ENCODE data around the gene CNNM2.
"Not testable (repeated sequence)": the region's sequence is repeated elsewhere in the genome, so short reads cannot be mapped to it uniquely, and the experiment has no call there.

CNNM2 gene

DNA sequence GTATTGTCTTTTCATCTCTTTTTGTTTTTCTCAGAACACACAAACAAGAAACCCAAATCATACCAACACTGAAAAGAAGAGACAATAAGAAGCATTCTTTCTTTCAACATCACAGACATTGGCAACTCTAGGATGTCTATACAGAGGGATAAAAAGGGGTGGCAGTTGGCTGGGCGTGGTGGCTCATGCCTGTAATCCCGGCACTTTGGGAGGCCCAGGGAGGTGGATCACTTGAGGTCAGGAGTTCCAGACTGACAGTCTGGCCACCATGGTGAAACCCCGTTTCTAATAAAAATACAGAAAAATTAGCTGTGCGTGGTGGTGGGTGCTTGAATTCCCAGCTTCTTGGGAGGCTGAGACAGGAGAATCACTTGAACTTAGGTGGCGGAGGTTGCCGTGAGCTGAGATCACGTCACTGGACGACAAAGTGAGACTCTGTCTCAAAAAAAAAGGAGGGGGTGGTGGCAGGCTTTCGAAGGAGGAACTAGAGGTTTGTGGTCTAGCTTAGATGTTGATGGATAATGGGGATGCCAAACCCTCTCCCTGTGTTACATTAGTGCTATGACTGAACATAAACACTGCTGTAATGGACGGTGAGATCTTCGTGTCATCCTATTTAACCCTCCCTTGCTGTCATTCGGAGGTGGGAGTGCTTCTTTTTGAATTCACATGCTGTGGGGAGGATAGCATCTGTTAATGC, 9.4 kb downstream of the CNNM2 start:
- no peak for DNase-seq

DNA sequence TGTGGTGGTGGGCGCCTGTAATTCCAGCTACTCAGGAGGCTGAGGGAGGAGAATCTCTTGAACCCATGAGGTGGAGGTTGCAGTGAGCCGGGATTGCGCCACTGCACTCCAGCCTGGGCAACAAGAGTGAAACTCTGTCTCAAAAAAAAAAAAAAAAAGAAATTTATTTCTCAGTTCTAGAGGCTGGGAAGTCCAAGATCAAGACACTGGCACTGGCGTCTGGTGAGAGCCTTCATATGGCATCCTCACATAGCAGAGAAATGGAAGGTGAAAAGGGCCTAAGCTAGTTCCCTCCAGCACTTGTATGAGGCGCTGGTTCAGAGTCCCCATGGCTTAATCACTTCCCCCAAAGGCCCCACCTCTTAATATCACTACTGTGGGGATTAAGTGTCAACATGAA, 10.3 kb downstream of the CNNM2 start:
- DNase-seq: not testable (repeated sequence)

DNA sequence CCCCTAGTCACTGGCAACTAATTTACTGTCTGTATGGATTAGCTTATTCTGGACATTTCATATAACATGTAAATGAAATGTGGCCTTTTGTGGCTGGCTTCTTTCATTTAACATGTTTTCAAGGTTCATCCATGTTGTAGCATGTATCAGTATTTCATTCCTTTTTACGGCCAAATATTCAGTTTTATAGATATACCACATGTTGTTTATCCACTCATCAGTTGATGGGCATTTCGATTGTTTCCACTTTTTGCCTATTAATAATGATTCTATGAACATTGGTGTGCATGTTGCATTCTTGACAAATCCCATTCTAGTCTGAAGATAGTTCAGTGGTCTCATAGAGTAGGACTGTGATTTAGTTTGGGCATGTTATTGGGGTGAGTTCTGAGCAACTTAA, 12.6 kb downstream of the CNNM2 start:
- no peak for DNase-seq

DNA sequence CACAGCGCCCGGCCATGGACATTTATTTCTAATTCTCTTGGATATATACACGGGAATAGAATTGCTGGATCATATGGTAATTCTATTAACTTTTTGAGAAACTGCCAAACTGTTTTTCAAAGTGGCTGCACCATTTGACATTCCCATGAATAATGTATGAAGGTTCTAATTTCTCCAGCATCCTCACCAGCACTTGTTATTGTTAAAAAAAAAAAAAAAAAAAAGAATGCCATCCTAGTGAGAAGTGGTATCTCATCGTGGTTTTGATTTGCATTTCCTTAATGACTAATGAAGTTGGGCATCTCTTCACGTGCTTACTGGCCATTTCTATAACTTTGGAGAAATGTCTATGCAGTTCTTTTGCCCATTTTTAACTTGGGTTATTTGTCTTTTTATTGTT, 13.5 kb downstream of the CNNM2 start:
- DNase-seq: no peak

DNA sequence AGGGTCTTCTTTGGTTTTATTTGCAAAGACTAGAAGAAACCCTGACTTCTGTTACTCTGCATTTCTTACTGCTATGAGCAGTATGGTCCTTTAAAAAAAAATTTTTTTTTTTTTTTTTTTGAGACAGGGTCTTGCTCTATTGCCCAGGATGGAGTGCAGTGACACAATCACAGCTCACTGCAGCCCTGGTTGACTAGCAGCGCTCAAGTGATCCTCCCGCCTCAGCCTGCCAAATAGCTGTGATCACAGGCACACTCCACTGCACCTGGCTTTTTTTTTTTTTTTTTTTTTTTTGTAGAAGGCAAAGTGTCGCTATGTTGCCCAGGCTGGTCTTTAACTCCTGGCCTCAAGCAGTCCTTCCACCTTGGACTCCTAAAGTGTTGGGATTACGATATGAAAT, 17.4 kb downstream of the CNNM2 start:
- no peak for DNase-seq

DNA sequence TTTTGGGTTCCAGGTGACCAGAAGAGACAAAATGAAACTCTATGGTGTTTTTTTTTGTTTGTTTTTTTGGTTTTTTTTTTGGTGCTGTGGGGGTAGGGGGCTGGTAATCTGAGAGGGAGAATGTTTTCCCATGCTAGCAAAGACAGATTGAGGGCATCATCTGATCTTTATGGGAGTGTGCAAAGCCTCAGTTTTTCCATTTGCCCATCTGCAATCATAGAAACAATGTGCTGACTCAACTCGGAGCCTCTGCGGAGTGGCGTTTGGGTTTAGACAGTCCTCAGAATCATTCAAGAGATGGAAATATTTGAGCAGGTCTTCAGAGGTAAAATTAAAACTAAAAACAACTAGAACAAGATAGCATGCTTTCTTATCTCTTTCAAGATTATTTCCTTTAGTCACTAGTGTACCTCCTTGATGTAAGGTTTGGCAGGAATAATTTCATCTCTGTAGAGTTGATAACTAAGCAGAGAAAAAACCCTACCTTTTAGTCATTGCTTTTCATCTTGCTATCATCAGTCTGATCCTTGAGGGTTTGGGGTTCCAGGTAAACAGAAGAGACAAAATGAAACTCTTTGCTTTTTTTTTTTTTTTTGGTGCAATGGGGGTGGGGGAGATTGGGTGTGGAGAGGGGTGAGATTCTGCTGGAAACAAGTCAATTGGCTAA, 18.0 kb downstream of the CNNM2 start:
- no peak for DNase-seq

DNA sequence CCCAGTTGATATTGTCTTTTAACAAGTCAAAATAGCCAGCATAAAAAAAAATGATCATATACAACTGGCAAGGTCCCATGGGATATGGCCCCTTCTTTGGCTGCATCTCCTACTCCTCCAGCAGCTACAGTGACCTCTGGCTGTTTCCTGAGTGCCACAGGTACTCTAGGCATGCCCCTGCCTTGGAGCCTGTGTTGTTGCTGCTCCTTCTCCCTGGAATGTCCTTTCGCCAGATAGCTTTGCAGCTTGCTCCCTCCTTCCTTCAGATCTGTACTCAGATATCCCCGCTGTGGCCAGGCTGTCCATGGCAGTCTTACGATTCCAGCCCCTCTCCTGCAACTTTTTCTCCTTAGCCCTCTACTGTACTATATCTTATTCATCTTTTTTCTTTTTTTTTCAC, 23.3 kb downstream of the CNNM2 start:
- DNase-seq: no peak

DNA sequence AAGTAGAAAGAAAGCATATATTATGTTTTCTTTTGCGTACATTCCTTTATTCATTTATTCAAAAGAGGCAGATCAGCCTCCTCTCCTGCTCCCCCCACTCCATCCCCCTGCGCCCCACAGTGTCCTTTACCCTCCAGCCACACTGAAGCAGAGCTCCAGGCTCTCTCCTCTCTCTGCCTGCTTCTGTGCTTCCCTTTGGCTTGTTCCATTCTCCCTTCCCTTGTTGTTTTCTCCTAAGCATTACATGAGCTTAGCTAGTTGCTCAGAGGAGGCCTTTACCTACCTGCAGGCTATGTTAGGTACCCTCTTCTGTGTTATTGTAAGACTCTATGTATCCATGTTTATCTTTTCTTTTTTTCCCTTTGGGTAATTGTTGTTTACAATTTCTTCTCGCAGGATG, 27.4 kb downstream of the CNNM2 start:
- no peak for DNase-seq

DNA sequence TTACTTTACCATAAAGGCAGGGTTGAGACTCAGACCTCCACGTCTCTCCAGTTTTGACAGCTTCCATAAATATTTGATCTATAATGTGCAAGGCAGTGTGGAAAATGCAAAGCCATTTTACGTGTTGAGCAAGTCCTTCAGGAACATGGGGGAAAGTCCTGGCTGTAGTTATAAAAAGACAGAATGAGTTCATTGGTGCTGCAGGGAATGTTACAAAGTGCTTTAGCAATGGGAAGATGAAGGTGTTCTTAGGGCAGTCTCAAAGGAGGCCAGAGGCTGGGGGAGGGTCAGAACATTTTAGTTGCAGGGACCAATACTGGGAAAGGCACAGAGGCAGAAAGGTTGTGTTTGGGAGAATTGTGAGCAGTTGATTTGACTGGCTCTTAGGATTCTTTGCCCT, 27.9 kb downstream of the CNNM2 start:
- no peak for DNase-seq

DNA sequence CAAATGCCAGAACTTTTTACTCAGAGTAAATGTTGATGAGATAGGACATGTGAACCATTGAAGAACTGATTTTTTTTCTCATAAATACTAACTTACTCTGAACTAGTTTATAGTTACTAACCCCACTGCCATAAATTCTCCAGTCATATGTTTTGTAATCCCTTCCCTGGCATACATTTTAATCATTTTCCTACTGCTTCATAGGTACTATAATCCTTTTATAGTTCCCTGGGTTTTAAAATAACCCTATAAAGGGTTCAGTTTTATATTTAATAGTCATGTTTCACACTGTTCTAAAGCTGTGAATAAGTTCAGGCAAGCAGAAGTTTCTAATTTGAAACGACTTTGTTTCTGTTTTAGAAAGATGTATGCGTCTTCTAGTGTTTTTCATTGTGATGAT, 28.9 kb downstream of the CNNM2 start:
- no peak for DNase-seq

DNA sequence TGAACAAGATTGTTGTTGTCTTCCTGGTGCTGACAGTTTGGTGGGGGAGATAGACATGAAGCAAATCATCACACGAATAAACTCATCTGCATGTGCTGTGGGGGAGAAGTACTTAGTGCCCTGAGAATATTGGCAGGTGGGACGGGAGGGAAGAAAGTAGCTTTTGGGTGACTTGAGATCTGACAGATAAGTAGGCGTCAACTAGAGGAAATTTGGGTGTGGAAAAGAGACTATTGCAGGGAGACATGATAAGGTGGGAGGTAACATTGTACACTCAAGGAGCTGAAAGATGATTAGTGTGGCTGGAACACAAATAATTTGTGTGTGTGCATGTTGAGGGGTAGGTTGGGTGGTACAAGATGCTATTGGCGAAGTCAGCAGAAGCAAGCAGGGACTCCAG, 30.1 kb downstream of the CNNM2 start:
- DNase-seq: no peak

DNA sequence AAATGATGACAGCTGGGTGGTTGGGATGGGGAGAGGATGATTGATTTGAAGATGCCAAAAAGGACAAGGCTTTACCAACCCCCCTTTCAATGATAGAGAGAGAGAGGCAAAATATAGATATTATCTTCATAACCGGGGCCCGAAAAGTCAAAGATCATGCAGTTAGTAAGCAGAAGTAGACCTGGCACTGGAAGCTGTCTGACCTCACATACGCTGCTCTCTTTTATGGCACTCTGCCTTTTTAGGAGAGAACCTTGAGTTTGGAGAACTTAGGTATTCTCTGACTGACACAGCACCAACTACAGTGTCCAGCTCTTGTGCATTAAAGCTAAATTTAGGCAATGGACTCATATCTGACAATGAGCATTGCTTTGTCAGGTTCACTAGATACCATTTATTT, 30.7 kb downstream of the CNNM2 start:
- no peak for DNase-seq

DNA sequence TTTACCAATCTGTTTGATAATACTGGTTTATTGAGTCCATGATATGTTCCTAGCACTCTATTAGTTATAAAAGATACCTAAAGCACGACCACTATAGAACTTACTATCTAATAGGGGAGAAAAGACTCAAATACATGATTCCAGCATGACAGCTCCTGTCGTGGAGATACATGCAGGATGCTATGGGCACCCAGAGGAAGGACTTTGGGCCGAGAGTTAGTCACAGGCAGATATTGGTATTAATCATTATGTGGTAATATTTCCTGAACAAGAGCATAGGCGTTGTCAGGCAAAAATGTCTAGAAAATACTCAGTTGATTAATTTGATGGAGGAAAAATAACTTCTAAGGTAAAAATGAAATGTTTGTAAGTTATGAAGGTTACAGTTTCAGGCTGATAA, 31.8 kb downstream of the CNNM2 start:
- no peak for DNase-seq

DNA sequence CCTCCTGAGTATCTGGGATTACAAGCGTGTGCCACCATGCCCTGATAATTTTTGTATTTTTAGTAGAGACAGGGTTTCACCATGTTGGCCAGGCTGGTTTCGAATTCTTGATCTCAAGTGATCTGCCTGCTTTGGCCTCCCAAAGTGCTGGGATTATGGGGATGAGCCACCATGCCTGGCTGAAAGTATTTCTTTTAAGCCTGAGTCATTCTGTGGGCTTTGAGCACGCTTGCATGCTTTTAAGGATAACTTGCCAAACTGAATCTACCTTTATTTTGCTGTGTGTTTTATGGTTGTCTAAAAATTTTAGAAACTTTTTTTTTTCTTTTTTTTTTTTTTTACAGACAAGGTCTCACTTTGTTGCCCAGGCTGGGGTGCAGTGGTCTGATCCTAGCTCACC, 33.2 kb downstream of the CNNM2 start:
- DNase-seq: no peak

DNA sequence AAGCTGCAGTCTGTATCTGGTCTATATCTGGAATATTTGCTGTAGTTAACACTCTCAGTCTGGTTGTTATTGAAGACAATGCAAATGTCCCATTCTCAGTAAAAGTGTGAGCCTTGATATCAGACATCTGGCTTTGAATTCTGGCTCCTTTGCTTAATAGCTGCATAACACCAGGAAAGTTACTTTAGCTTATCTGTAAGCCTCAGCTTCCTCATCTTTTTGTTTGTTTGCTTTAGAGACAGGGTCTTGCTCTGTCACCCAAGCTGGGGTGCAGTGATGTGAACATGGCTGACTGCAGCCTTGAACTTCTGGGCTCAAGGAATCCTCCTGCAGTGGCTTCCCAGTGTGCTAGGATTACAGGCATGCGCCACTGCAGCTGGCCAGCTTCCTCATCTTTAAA, 41.3 kb downstream of the CNNM2 start:
- no peak for DNase-seq

DNA sequence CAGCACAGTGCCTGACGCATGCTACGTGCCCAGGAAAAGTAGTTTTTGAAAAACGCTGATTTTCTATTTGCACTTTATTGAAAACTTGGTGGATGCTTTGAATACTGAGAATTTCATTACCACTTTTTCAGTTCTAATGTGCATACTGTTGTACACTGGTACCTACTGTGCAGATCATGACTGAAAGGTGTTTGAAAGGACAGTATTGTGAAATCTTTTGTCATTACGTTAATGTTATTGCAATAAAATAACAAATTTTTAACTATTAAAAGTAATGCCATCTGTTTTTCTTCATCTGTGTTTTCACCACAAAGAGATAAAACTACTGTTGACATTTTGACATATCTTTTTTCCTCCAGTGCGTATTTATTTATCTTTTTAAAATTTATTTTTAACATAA, 42.1 kb downstream of the CNNM2 start:
- DNase-seq: no peak

DNA sequence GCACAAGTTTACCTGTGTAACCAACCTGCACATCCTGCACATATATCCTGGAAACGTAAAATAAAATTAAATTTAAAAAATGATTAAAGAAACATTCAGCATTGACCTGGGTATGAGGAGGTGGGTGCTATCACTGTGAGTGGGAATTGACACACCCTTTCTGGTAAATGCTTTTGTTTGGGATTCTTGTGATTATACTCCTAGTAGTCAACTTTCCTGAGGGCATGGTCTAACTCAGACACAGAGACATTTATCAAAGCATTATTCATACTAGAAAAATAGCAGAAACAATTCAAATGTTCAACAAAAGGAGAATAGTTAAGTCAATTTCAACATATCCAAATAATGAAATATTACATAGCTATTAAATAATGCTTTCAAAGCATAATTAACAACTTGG, 44.2 kb downstream of the CNNM2 start:
- no peak for DNase-seq

DNA sequence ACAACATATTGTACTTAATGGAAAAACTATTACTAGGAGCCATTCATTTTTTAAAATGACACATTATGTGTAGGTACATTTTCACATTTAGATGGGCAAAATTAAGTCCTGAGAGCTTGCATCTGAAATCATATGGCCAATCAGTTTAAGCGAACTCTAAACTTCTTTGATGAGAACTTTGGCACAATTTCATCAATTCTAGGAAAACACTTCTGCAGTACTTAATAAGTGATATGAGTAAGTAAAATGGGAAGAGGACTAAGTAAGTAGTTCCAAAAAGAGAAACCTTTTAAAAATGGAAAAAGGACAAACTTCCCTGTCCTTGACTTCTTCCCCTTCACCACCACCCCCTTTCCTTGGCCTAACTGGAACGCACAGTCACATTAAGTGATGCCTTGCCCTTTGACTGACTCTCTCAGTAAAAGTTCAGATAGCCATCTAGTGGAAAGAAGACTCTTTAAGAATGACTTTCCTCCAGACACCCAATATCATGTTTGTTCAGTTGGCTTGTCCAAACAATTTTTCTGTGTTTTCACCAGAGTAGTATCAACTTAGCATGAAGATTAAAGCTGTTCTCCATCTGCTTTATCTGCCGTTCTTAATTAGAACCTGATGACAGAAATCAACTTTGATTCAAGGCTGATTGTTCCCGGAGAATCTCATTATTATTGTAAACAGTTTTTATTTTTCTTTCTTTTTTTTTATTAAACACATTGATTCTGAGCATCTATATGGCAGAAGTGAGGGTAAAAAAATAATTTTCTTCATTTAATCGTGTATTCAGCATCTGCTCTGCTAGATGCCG, 45.1 kb downstream of the CNNM2 start:
- no peak for DNase-seq

DNA sequence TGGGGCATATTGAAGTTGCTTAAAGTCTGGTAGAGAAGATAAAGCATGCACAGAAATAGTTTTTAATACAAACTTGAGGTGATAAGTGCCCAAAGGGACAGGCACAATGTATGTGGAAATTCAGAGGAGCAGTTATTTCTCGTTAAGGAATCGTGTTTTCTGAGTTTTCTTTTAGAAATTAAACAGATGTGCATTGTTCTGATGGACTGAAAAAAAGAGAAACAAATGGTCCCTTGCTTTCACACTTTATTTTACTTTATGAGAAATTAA, 45.6 kb downstream of the CNNM2 start:
- DNase-seq: no peak

DNA sequence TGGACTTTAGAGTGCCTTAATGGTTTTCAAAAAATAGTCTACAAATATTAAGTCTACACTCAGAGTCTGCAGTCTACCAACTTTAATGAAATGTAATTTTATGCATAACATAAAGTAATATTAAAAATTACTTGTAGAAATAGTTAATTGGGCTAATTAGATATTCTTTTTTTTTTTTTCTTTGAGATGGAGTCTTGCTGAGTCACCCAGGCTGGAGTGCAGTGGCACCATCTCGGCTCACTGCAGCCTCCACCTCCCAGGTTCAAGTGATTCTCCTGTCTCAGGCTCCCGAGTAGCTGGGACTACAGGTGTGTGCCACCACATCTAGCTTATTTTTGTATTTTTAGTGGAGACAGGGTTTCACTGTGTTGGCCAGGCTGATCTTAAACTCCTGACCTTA, 46.0 kb downstream of the CNNM2 start:
- DNase-seq: not testable (repeated sequence)

DNA sequence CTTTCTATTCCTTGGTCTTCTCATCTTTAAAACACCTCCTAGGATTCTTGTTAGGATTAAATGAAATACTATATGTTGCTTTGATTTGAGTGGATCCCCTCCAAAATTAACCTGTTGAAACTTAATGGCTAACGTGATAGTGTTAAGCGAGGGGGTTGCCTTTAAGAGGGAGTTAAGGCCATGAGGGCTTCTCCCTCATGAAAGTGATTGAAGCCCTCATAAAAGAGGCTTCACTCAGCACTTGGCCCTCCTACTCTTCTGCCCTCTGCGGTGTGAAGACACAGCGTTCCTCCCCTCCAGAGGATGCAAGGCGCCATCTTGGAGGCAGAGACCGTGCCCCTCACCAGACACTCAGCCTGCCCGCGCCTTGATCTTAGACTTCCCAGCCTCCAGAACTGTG, 46.6 kb downstream of the CNNM2 start:
- no peak for DNase-seq

DNA sequence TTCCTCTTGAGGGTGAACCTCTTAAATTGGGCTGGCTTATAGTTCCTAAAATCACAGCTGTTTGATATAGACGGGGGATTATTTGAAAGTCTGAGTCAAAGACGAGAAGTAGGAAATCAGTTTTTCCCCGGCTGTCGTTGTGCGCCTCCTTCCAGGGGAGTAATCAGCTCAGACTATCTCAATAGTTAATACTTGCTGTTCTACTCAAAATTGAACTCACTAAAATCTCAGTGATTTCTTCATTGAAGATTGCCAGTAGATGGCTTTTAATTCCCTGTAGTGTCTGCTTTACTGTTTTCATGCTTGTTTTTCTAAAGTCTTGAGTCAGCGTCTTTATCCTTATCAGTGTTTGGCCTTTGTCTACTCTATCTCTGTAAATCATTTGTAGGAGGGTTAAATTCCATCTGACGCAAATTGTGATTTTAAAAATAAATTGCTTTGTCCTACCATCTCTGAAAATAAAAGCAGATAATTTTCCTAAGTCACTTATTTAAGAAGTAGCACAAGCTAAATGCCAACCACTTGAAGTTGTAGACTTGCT, 47.3 kb downstream of the CNNM2 start:
- no peak for DNase-seq

DNA sequence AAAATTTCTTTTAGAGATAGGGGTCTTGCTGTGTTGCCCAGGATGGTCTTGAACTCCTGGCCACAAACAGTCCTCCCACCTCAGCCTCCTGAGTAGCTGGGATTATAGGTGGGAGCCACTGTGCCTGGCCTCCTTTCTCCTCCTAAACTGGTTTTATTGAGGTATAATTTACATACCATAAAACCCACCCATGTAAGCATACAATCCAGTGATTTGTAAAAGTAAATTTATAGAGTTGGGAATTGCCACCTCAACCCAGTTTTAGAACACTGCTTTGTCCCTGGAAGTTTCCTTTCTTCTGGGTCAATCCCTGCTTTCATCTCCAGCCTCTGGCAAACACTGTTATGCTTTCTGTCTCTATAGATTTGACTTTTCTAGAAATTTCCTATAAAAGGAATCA, 49.0 kb downstream of the CNNM2 start:
- DNase-seq: no peak
